ENCODE measurements around the gene KCNMA1. TPM values are rescaled to one million over a fixed set of nuclear protein-coding genes. Genes with fewer than 3 reads are reported as not detected.

KCNMA1 gene
- total and polyA plus RNA-seq, 10 of the 15 experiments (the other 5 are each of a cell fraction or from before 2014, with no cell fraction given) = 8.5 to 77.0 (median 21.3) TPM

DNA sequence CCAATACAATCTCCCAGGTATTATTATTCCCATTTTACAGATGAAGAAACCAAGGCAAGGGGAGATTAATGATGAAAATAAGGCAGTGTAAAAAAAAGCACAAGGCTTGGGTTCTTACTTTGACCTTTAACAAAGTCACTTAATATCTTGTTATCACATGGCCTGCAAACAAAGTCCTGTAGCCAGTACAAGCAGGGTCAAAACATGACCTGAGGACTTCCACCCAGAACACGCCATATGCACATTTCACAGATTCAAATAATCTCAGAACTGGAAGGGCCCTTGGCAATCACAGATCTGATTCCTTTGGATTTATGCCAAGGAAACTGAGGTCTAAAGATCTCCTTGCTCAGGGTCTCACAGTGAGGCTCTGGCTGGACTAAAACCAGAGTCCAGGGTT lies 162.1 kb downstream of the KCNMA1 start:
- FAIRE-seq (no peak), ATAC-seq (no peak), DNase-seq (ENCODE audit: low read depth, low spot score) (no peak)
- H3K36me3 ChIP-seq (ENCODE audit: control insufficient read depth in 2 of 2, insufficient read depth in 2 of 2, low read length in 1 of 2) = no peaks in the 10 kb centered on the region
- H3K9ac ChIP-seq (ENCODE audit: control insufficient read depth, insufficient read depth, low read length) = no peak overlapping the region
- ChIA-PET CTCF (no interaction called here), SMC1A (ENCODE audit: uncharacterized antibody, unreplicated experiment) (interaction anchor here (1.0 to 1.5 kb wide), 2 partner anchors 13 to 23 kb away, joined by 3 read pairs; no protein-coding TSS in a partner anchor), RAD21 (ENCODE audit: unreplicated experiment) (no interaction called here), POLR2A (no interaction called here)
- no peak overlapping the region for H3K4me2 ChIP-seq (ENCODE audit: control insufficient read depth, insufficient read depth)
- H3K27me3 ChIP-seq (replicated peaks in 1 of 2; ENCODE audit: control insufficient read depth in 2 of 2, insufficient read depth in 2 of 2, low read length in 1 of 2) = no peaks in the 10 kb centered on the region
- in situ Hi-C loops (cut with MboI) (no loop called here), intact Hi-C loops (cut with micrococcal nuclease; ENCODE audit: unreplicated experiment) (no loop called here)
- H3K4me1 ChIP-seq (ENCODE audit: control insufficient read depth, insufficient read depth, low read length) = no peaks in the 10 kb centered on the region
- H3K79me2 ChIP-seq (ENCODE audit: control insufficient read depth, insufficient read depth, low read length) = no peaks in the 10 kb centered on the region
- no peak overlapping the region for H3K27ac ChIP-seq (ENCODE audit: control insufficient read depth, insufficient read depth)
- H2AFZ ChIP-seq (ENCODE audit: control insufficient read depth, low read depth, low read length) = no peak overlapping the region
- H4K20me1 ChIP-seq (ENCODE audit: control insufficient read depth, insufficient read depth) = no peaks in the 10 kb centered on the region
- no peak overlapping the region for H3K4me3 ChIP-seq
- BruUV-seq (replicated peaks) = no TSS peak
- 40% methylated on average over 1 of the region's 1 CpG for WGBS (ENCODE audit: insufficient coverage, insufficient replicate concordance, low lambda C conversion rate, missing lambda C conversion rate)
- TF ChIP-seq RAD21 (IDR thresholded peaks at IDR 0.05; ENCODE audit: insufficient read depth, low read depth, low read length) (no peak), SP1 (IDR thresholded peaks at IDR 0.05; ENCODE audit: low read depth, low read length) (no peak), JUNB (IDR thresholded peaks at IDR 0.05) (no peak), ZZZ3 (IDR thresholded peaks at IDR 0.05; ENCODE audit: control insufficient read depth, insufficient read length, low read depth) (no peak), JUND (IDR thresholded peaks at IDR 0.05; ENCODE audit: low read depth, low read length) (no peak), TCF3 (IDR thresholded peaks at IDR 0.05; ENCODE audit: borderline replicate concordance, insufficient read depth, low read depth, low read length) (no peak), SIX5 (IDR thresholded peaks at IDR 0.05; ENCODE audit: low read depth, low read length, severe bottlenecking) (no peak), IKZF2 (IDR thresholded peaks at IDR 0.05) (no peak), PAX8 (IDR thresholded peaks at IDR 0.05) (no peak), DPF2 (IDR thresholded peaks at IDR 0.05) (no peak), CREM (IDR thresholded peaks at IDR 0.05; ENCODE audit: low read depth) (no peak)
- TF ChIP-seq, protein P1, sequence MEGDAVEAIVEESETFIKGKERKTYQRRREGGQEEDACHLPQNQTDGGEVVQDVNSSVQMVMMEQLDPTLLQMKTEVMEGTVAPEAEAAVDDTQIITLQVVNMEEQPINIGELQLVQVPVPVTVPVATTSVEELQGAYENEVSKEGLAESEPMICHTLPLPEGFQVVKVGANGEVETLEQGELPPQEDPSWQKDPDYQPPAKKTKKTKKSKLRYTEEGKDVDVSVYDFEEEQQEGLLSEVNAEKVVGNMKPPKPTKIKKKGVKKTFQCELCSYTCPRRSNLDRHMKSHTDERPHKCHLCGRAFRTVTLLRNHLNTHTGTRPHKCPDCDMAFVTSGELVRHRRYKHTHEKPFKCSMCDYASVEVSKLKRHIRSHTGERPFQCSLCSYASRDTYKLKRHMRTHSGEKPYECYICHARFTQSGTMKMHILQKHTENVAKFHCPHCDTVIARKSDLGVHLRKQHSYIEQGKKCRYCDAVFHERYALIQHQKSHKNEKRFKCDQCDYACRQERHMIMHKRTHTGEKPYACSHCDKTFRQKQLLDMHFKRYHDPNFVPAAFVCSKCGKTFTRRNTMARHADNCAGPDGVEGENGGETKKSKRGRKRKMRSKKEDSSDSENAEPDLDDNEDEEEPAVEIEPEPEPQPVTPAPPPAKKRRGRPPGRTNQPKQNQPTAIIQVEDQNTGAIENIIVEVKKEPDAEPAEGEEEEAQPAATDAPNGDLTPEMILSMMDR (IDR thresholded peaks at IDR 0.05 in 2 of 3, conservative IDR thresholded peaks at IDR 0.05 in 1 of 3; ENCODE audit: control insufficient read depth in 2 of 3, extremely low read depth in 1 of 3, insufficient read depth in 1 of 3, low read depth in 3 of 3, low read length in 3 of 3) = no peak
- TF ChIP-seq, protein P2, sequence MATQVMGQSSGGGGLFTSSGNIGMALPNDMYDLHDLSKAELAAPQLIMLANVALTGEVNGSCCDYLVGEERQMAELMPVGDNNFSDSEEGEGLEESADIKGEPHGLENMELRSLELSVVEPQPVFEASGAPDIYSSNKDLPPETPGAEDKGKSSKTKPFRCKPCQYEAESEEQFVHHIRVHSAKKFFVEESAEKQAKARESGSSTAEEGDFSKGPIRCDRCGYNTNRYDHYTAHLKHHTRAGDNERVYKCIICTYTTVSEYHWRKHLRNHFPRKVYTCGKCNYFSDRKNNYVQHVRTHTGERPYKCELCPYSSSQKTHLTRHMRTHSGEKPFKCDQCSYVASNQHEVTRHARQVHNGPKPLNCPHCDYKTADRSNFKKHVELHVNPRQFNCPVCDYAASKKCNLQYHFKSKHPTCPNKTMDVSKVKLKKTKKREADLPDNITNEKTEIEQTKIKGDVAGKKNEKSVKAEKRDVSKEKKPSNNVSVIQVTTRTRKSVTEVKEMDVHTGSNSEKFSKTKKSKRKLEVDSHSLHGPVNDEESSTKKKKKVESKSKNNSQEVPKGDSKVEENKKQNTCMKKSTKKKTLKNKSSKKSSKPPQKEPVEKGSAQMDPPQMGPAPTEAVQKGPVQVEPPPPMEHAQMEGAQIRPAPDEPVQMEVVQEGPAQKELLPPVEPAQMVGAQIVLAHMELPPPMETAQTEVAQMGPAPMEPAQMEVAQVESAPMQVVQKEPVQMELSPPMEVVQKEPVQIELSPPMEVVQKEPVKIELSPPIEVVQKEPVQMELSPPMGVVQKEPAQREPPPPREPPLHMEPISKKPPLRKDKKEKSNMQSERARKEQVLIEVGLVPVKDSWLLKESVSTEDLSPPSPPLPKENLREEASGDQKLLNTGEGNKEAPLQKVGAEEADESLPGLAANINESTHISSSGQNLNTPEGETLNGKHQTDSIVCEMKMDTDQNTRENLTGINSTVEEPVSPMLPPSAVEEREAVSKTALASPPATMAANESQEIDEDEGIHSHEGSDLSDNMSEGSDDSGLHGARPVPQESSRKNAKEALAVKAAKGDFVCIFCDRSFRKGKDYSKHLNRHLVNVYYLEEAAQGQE (IDR thresholded peaks at IDR 0.05; ENCODE audit: low read depth, low read length) = no peak
- TF ChIP-seq, protein P3, sequence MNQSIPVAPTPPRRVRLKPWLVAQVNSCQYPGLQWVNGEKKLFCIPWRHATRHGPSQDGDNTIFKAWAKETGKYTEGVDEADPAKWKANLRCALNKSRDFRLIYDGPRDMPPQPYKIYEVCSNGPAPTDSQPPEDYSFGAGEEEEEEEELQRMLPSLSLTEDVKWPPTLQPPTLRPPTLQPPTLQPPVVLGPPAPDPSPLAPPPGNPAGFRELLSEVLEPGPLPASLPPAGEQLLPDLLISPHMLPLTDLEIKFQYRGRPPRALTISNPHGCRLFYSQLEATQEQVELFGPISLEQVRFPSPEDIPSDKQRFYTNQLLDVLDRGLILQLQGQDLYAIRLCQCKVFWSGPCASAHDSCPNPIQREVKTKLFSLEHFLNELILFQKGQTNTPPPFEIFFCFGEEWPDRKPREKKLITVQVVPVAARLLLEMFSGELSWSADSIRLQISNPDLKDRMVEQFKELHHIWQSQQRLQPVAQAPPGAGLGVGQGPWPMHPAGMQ (IDR thresholded peaks at IDR 0.05; ENCODE audit: borderline replicate concordance) = no peak
- no peaks in the 10 kb centered on the region for H3K9me3 ChIP-seq (replicated peaks; ENCODE audit: control insufficient read depth, insufficient read depth, low read length)
